HG03460 (cell line): ENCODE results near the gene CLDND2.
"Not testable (repeated sequence)": the region's sequence is repeated elsewhere in the genome, so short reads cannot be mapped to it uniquely, and the experiment has no call there.

Experiments
- ATAC-seq: cut with Tn5 transposase; IDR thresholded peaks from one replicate; pipeline ENCODE4 v1.9.1; 2021; ENCODE audit not compliant: unreplicated experiment

Gene CLDND2, protein sequence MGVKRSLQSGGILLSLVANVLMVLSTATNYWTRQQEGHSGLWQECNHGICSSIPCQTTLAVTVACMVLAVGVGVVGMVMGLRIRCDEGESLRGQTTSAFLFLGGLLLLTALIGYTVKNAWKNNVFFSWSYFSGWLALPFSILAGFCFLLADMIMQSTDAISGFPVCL

DNA sequence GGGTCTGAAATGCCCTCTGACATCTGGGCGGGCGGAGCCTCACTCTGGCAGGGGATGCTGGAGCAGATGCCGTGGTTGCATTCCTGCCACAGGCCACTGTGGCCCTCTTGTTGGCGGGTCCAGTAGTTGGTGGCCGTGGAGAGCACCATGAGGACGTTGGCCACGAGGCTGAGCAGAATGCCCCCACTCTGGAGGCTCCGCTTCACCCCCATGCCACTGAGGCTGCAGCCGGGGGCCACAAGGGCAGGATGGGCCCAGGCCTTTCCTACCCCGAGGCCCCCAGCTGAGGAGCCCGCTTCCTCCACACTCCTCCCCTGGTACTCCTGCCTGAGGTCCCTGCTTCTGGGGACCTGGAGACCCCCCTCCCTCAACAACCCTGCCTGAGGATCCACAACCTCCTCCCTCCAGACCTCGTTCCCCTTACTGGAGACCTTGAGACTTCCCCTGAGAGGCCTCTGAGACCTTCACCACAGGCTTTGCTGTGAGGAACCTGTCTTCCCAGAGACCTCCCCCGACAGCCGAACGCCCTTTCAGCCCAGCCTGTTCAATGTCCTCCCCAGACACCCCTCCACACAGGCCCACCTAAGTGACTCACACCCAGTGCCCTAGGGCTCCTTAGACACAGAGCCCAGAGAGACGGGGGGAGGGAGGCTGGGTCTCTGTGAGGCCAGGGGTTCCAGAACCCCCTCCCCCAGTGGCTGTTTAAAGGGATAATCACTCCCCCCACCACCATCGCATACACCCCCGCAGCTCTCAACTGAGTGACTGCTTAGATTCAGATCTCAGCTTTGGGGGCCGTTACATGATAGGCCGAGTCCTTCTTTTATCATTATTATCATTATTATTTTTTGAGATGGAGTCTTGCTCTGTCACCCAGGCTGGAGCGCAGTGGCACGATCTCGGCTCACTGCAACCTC is at the start of gene CLDND2:
Gene CLDND2, minus strand, starts transcription at position 638 of the 917 bp plus-strand sequence. Its CDS starts 426 bp downstream, at position 212.
- ATAC-seq = no peak

DNA sequence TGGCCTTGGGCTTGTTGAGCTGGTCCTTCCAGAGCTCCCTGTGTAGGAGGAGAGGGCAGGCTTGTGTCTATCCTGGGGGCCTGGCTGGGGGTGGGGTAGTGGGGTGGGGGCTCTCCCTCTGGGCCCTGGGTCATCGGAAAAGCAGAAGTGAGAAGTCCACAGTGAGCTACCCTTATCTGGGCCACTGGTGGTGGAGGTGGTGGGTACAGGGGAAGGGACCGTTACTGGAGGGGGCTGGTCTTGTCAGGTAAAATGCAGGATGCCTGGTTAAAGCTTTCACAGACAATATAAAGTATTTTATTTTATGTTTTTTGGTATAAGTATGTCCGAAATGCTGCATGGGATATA is 49.0 kb upstream of the CLDND2 start:
- ATAC-seq = peak; percentile 46

DNA sequence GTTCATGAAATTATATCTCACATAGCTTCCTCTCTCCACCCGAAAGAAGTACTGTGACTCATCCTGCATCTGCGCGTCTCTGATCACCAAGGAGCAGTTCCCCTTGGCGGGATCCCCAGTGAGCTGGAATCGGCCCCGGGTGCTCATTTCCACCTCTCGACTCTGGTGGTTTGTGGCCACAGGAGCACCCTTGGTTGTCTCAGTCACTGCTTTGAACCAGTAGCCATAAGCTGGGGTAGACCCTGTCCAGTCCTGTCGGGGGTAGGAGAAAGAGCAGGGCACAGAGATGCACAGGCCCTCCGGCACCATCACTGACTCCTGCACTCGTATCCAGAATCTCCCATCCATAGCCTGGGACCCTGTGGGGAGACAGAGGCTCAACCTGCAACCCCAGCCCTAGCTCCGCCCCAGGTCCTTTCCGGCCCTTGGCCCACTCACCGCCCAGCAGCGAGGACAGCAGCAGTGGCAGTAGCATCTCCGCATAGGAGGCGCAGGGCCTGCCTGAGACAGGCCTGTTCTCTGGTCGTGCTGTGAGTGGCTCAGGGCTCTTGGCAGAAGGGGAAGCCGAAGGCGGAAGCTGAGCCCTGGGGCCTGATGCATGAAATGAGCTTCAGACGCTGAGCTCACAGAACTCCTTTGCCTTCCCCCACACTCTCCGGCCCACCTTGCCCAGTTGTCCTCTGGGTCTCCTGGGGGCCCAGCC is 48.5 kb upstream of the CLDND2 start, which contains the start of gene SIGLEC10:
Gene SIGLEC10, minus strand, starts transcription at position 536 of the 703 bp plus-strand sequence. Its CDS starts 61 bp downstream, at position 475.
- peak; percentile 65 for ATAC-seq

DNA sequence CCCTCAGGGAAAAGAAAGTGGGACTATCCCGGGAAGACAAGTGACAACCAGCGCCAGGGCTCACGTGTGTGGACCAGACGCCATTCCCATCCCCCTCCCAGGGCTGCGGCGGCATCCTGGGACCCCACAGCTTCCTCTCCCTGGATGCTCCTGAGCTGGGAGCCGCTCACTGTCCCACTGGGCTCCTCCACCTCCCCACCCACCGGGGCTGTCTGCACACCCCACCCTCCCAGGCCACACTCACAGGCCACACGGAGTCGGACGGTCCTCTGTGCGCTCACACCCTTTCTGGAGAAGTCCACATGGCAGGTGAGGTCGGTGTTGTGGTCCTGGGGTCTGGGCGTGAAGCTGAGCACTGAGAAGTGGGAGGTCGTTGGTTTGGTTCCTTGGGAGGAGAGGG is 47.6 kb upstream of the CLDND2 start:
- not testable (repeated sequence) for ATAC-seq

DNA sequence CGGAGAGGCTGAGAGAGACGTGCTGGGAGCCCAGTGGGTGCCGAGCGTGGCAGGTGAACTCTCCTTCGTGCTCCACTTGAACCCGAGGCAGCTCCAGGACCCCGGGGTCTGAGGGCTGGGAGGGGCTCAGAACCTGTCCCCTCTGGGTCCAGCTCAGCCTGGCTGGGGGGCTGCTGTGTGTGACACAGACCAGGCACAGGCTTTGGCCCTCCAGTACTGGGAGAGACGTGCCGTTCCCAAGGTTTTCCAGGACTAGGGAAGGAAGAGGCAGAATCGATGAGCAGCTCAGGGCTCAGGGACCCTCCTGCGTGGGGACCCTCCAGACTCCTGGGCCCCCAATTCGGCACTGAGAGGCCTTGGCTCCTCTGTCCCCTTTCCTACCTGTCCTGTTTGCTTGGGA is 46.4 kb upstream of the CLDND2 start:
- ATAC-seq = no peak

DNA sequence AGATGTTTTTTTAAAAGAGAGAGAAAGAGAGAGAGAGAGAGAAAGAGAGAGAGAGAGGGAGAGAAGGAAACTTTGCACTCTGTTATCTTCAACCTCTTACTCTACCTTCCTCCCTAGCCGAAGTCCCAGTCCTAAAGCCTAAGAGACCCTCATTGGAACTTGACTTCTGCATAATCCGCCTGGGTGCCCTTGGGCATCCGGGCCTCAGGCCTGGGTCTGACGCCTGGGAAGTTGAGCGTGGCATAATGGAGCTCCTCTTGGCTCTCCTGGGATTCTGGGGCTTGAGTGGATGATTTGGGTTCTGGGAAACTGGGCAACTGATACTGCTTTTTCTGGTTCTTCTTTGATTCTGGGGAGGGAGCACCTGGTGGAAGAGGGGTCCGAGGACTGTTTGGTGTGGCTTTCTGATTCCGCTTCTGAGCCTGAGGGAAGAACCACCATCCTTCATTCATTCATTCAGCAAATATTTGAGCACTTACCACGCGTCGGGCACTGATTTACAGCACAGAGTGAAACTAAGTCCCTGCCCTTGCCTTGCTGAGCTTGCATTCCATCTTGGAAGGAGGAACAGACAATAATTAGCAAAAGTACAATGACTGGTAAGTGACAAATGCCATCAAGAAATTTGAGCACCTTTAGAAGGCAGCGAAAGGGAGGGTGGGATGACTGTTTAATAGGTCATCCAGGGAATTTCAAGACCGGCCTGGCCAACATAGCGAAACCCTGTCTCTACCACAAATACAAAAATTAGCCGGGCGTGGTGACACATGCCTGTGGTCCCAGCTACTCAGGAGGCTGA is 42.3 kb upstream of the CLDND2 start:
- no peak for ATAC-seq

DNA sequence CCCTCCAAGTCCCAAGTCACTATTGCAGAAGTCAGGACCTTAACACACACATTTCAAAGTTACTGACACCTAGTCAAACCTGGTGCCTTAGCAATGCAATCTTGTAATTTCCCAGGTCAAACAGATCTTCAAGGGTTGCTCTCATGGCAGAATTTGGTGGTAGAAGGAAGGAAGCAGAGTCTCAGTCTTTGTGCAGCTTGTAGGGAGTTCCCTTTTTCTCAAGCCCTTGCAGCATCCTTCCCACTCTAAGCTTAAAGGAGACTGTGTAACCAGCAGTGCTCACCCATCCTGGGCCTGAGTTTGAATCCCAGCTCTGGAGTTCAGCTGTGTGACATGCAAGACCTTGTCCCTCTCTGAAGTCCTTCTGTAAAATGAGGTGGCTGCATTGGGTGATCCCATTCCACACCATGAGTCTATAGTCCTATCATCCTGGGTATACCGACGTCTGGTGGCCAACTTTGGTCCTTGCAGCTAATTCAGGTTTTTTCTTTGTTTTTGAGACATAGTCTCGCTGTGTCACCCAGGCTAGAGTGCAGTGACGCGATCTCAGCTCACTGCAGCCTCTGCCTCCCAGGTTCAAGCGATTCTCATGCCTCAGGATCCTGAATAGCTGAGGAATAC is 38.8 kb upstream of the CLDND2 start:
- no peak for ATAC-seq

DNA sequence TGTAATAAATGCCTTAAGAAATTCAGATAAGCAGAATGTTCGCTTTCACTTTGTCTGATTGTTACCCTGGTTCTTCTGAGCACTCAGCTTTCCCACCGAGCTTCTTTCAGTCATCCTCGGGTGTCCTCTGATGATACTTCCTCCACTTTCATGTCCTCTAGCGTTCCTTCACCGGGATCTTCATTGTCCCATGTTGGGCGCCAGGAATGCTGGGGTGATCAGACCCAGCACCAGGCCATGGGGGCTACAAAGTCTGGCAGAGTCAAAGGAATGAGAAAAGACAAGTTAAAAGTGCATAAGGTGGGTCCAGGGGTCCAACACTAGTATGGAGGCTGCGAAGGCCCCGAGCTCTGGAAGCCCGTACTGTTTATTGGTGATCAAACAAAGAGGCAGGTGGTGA is 33.3 kb upstream of the CLDND2 start:
- no peak for ATAC-seq

DNA sequence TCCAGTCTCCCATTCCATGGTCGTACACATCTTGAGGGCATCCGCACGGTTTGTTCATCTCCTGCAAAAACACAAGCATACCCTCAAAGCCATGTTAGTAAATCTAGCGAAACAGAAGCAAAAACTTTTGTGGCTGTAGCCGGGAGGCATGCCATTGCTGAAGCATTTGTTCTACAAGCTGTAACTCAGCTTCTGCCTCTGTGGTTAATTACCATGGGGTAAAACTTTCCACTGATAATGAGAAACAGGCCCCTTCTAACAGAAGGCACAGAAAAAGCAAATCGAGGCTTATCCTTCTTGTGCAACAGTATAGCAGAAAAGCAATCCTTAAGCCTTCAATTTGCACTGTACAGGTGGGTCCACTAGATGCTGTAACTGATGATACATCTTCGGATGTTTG is 31.1 kb upstream of the CLDND2 start:
- ATAC-seq = not testable (repeated sequence)

DNA sequence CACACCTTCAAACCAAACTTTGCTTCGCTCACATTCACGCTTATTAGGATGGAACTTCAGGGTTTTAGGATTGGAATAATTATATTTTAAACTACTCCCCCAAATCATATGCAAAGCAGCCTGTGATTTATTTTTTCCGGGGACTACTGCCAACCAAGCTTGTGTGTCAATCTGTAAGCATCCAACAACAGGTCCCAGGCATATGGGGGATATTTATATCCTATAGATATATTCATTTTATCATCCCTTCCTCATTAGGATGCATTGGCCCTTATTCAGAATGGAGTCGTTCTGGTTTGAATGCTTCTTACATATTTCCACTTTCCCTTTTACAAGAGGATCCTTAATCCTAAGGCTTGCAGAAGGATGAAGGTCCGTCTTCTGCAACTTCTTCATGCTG is 30.4 kb upstream of the CLDND2 start:
- no peak for ATAC-seq

DNA sequence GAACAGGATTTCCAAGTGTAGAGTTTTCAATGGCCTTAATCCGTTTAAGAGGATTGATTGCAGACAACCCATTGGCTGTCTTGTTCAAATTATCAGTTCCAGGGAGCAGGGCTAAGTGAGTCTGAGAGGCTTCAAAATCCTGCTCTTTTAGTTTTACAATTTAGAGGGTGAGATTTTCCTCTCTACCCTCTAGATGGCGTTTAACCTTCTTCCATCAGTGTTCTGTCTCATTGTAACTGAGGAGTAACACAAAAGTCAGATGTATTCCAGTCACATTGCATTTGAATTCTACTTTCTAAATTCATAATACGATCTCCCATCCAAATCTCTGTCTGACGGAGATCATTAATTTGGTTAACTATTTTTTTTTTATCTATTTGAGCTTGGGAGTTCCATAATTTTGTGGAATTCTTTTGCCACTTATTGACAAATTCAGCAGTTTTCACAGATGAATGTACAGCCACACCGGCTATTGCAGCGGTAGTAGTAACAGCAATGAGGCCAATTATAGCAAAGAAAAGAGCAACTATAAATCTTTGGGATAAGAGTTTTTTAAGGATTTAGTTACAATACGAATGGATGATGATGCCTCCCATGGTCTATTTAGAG is 29.4 kb upstream of the CLDND2 start:
- ATAC-seq = no peak

DNA sequence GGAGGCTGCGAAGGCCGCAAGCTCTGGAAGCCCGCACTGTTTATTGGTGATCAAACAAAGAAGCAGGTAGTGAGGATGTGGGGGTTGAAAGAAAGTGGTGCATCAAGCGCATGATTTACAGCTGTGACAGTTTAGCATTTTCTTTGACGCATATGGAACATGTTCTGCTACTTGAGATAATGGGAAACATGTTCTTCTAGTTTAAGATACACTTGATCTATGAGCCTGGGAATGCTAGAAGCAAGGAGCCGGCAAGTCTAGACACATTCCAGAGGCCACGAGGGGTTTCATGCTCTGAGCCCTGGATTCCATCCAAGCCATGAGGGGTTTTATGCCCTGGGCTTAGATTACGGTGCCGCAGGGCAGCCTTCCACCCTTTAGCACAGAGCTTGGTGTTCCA is 28.6 kb upstream of the CLDND2 start:
- ATAC-seq = not testable (repeated sequence)

DNA sequence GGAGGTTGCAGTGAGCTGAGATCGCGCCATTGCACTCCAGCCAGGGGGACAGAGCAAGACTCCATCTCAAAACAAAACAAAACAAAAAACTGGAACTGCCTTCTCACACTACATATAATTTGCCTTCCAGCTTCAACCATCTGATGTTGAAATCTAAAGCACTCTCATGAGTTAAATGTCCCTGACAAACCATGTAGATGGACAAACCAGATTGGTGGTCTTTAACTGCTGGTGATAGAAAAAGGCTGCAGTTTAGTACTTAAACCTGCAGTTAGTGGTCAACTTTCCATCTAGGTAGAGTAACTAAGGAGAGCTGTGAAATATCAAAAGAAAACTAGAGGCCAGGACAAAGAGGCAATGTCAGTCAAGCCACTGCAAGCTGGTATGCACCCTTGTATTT is 27.4 kb upstream of the CLDND2 start:
- no peak for ATAC-seq

DNA sequence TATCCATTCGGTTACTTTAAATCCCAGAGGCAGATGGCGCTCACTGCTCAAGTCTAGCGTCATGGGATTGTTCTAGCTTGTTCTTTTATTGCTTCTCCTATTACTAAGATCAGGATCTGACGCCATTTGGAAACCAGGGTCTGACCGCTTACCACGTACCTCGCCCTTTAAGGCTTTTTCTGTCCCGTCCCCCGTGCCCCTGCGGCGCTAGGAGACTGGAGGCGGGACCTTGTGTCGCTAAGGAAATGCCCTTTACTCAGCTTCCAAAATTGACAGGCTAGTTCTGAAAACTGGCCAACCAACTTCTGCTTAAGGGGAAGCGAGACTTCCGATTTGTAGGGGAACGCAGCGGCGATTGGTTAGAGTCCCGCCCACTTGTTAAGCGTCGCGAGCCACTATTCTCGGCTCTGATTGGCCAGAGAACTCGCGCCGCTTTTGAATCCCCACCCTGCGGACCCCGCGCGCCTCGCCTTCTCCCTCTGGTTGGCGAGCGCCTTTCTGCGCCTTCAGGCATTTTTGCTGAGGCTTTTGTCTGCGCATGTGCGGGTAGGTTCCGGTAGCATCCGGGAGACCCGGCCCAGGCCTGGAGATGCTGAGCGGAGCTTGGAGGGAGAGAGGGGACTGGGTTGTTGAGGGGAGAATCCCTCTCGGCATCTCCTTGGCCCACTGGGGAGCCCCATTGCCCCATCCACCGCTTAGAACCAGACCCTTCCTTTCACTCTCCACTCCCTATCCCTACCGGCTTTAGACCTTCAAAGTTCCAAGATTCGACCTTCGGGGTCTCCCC is 25.4 kb upstream of the CLDND2 start:
- peak; percentile 84 for ATAC-seq

DNA sequence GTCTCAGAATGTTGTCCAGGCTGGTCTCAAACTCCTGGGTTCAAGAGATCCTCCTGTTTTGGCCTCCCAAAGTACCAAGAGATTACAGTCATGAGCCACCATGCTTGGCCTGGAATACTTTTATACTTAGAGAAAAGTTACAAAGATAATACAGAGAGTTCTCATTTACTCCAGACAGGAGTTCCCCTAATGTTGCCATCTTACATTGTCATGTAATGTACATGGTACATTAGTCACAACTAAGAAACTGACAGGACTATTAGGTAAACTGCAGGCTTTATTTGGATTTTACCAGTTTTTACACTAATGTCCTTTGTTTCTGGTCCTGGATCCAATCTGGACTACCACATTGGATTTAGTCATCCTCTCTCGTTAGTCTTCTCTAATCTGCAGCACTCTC is 23.9 kb upstream of the CLDND2 start:
- ATAC-seq = no peak

DNA sequence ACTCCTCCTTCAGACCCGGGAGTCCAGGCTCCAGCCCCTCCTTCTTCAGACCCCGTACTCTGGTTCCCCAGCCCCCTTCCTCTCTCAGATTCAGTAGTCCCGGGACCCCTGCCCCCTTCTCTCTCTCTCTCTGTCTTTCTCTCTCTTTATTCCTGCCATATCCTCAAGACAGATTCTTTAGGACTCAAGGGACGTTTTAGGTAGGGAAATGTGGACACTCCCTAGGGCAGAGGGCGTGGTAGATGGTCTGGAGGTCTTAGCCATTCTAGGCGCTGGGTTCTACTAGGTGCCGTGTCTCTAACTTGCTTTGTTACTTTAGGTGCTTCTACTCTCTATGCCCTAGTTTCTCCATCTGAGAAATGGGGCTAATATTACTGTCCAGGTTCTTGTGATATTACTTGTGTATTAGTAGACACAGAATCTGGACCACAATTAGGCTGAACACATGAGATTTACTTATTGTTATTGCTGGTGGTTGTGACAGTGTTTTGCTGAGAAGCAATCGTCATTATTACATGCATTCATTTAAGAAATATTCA is 22.3 kb upstream of the CLDND2 start:
- ATAC-seq = no peak

DNA sequence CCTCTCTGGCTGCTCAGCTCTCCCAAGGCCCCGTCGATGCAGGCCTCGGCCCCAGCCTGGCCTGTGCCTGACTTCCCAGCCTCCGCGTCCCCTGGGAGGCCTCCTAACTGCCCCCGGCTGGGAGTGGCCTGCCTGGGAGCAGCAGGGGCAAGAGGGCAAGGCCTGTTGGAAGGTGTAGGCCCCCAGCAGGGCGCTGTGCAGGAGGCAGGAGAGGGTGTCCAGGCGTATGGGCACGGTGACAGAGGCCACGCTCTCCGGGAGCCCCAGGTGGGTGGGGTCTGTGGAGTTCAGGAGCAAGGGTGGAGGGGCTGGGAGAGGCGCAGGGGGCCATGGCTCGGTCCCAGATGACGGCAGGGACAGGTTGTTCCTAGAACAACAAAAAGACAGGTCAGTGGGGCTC is 20.3 kb upstream of the CLDND2 start:
- no peak for ATAC-seq

DNA sequence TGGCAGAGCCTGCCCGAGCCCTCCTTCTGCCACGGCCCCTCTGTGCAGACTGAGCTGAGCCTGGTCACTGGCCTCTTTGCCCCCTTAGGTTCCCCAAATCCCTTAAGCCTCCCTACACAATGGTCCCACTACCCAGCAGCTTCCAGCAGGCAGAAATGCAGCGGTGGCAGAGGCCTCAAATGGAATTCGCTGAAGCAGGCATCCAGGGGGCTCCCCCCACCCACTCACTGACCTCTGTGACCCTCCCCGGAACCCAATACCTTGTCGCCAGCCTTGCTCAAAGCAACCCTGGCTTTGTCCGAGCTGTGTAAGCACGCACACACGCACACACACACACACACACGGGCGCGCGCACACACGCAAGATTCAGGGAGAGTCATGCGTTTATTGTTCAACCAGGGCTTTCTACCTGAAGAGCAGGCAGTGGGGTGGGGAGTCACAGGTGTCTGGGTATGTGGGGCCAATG is 19.2 kb upstream of the CLDND2 start, which contains the start of gene LIM2:
Gene LIM2, minus strand, starts transcription at position 51 of the 466 bp plus-strand sequence. CDS start 531 bp downstream, outside the sequence.
- no peak for ATAC-seq
